ENCODE measurements around the gene ZBTB49.

ZBTB49 gene

GRCh38 chr4:4362991-4363697 is 73.1 kb downstream of the ZBTB49 start:
- DNase-seq, result no peak

- no peak for DNase-seq
Measured at GRCh38 chr4:4364061-4364460, 74.0 kb downstream of the ZBTB49 start.

- DNase-seq, result no peak
Measured at GRCh38 chr4:4364486-4365208, 74.6 kb downstream of the ZBTB49 start.

- DNase-seq, result no peak
Measured at GRCh38 chr4:4368809-4369580, 78.9 kb downstream of the ZBTB49 start.

All from KG1 (cell line).